Activated CD8-positive, alpha-beta T cell treated with anti-CD3 and anti-CD28 coated beads for 36 hours (primary cell): Measurements from ENCODE around the gene TLCD1. TPM values are rescaled to one million over a fixed set of nuclear protein-coding genes. Genes with fewer than 3 reads are reported as not detected.

Source experiments
- ATAC-seq: fragments of 200-7000 bp; cut with Tn5 transposase; one replicate; pipeline ENCODE4 v1.10.0; 2021; ENCODE audit warnings: mild to moderate bottlenecking, moderate library complexity
- CTCF ChIA-PET: fragments of 350-600 bp; sonication (Branson Sonifier 250); formaldehyde crosslinking; loops from one replicate; lab custom pipeline; 2021; ENCODE audit warnings: antibody characterized with exemption; lab: Charles Lee
- POLR2A ChIA-PET: fragments of 350-600 bp; sonication (Branson Sonifier 250); formaldehyde crosslinking; loops from one replicate; lab custom pipeline; 2021; ENCODE audit warnings: antibody characterized with exemption; lab: Charles Lee
- DNase-seq: peaks from one replicate; pipeline ENCODE4 v3.0.0-alpha.2; 2020
- H3K27ac Mint-ChIP-seq: one replicate; pipeline ENCODE4 v1.8.0; 2021; ENCODE audit warnings: mild to moderate bottlenecking, mixed read lengths
- H3K27me3 Mint-ChIP-seq: one replicate; pipeline ENCODE4 v1.8.0; 2021; ENCODE audit warnings: mixed read lengths
- H3K36me3 Mint-ChIP-seq: one replicate; pipeline ENCODE4 v1.8.0; 2021; ENCODE audit warnings: low read depth, mixed read lengths
- H3K4me1 Mint-ChIP-seq: one replicate; pipeline ENCODE4 v1.8.0; 2021; ENCODE audit warnings: low read depth, mixed read lengths
- H3K4me3 Mint-ChIP-seq: one replicate; pipeline ENCODE4 v1.8.0; 2021; ENCODE audit warnings: mild to moderate bottlenecking, moderate library complexity, mixed read lengths
- H3K9me3 Mint-ChIP-seq: one replicate; pipeline ENCODE4 v1.8.0; 2021; ENCODE audit warnings: mixed read lengths
- CTCF ChIP-seq: fragments of 200-600 bp; IDR thresholded peaks from one replicate; pipeline ENCODE4 v1.8.0; 2022; ENCODE audit warnings: antibody characterized with exemption, mild to moderate bottlenecking
- intact Hi-C: fragments of 100-400 bp; cut with micrococcal nuclease; formaldehyde crosslinking; loops from one replicate; pipeline ENCODE4 v1.10.0; 2022
- total RNA-seq, 2 experiments: library from RNA; stranded (reverse); gene quantifications; one replicate each; pipeline ENCODE4 v1.2.3, GENCODE V29; 2021

The TLCD1 gene
- total RNA-seq, 2 experiments from 2014 or later: 6.5 to 8.7 TPM

GRCh38 chr17:28686296-28686695, 39.7 kb downstream of the TLCD1 start:
- Mint-ChIP-seq H3K9me3 (no peaks in the 10 kb centered on the region), H3K4me1 (no peaks in the 10 kb centered on the region), H3K27me3 (no peaks in the 10 kb centered on the region), H3K4me3 (no peak overlapping the region), H3K36me3 (peaks cover 72% of the 10 kb centered on the region), H3K27ac (no peak overlapping the region)
- intact Hi-C loops: no loop called here
- no peak for TF ChIP-seq CTCF
- DNase-seq (no peak), ATAC-seq (no peak)
- CTCF ChIA-PET: interaction anchor here (1.3 kb wide), 1 partner anchor 25 kb away, joined by 3 read pairs; the partner anchor contains the start of gene PROCA1
- POLR2A ChIA-PET: interaction anchor here (0.6 kb wide), 1 partner anchor 10 kb away, joined by 3 read pairs; no protein-coding TSS in a partner anchor

- DNase-seq (no peak), ATAC-seq (no peak)
- no peak for TF ChIP-seq CTCF
- H3K27ac Mint-ChIP-seq: no peak overlapping the region
- H3K4me3 Mint-ChIP-seq: no peak overlapping the region
- no peaks in the 10 kb centered on the region for H3K4me1 Mint-ChIP-seq
- intact Hi-C loops: no loop called here
- CTCF ChIA-PET: interaction anchor here (1.3 kb wide), 1 partner anchor 26 kb away, joined by 3 read pairs; the partner anchor contains the start of gene PROCA1
- POLR2A ChIA-PET: no interaction called here
- peaks cover 68% of the 10 kb centered on the region for H3K36me3 Mint-ChIP-seq
- no peaks in the 10 kb centered on the region for H3K9me3 Mint-ChIP-seq
- no peaks in the 10 kb centered on the region for H3K27me3 Mint-ChIP-seq
Measured at GRCh38 chr17:28685366-28685765, 40.7 kb downstream of the TLCD1 start.

GRCh38 chr17:28684963-28685362, 41.1 kb downstream of the TLCD1 start:
- ATAC-seq (no peak), DNase-seq (no peak)
- Mint-ChIP-seq H3K9me3 (no peaks in the 10 kb centered on the region), H3K27ac (no peak overlapping the region), H3K36me3 (peaks cover 64% of the 10 kb centered on the region), H3K4me3 (no peak overlapping the region), H3K4me1 (no peaks in the 10 kb centered on the region), H3K27me3 (no peaks in the 10 kb centered on the region)
- intact Hi-C loops: no loop called here
- TF ChIP-seq CTCF: no peak
- POLR2A ChIA-PET: no interaction called here
- CTCF ChIA-PET: no interaction called here

GRCh38 chr17:28682655-28683054, 43.4 kb downstream of the TLCD1 start:
- H3K4me1 Mint-ChIP-seq: no peaks in the 10 kb centered on the region
- H3K36me3 Mint-ChIP-seq: peaks cover 55% of the 10 kb centered on the region
- no peaks in the 10 kb centered on the region for H3K27me3 Mint-ChIP-seq
- ATAC-seq: no peak
- no peak overlapping the region for H3K4me3 Mint-ChIP-seq
- DNase-seq: no peak
- POLR2A ChIA-PET: interaction anchor here (0.7 to 1.0 kb wide), 4 partner anchors 9 to 27 kb away, joined by 3 to 4 read pairs (median 4); no protein-coding TSS in a partner anchor
- no peak overlapping the region for H3K27ac Mint-ChIP-seq
- intact Hi-C loops: no loop called here
- CTCF ChIA-PET: interaction anchor here (0.6 to 1.2 kb wide), 3 partner anchors 34 to 67 kb away, joined by 3 to 4 read pairs (median 3); no protein-coding TSS in a partner anchor
- no peaks in the 10 kb centered on the region for H3K9me3 Mint-ChIP-seq
- TF ChIP-seq CTCF: no peak

GRCh38 chr17:28675980-28676379, 50.1 kb downstream of the TLCD1 start:
- intact Hi-C loops: no loop called here
- DNase-seq (peak; percentile 24), ATAC-seq (peak; percentile 27)
- no peak overlapping the region for H3K4me3 Mint-ChIP-seq
- TF ChIP-seq CTCF: no peak
- H3K9me3 Mint-ChIP-seq: no peaks in the 10 kb centered on the region
- H3K27me3 Mint-ChIP-seq: no peaks in the 10 kb centered on the region
- no peaks in the 10 kb centered on the region for H3K4me1 Mint-ChIP-seq
- H3K36me3 Mint-ChIP-seq: peaks cover 63% of the 10 kb centered on the region
- ChIA-PET CTCF (interaction anchor here (1.0 to 6.9 kb wide), 6 partner anchors 14 to 51 kb away, joined by 3 to 66 read pairs (median 4); partner anchors contain the start of genes BLTP2, SDF2 and SUPT6H), POLR2A (interaction anchor here (0.8 to 2.3 kb wide), 3 partner anchors 16 to 36 kb away, joined by 3 to 11 read pairs (median 3); partner anchors contain the start of gene BLTP2)
- no peak overlapping the region for H3K27ac Mint-ChIP-seq
